Transverse colon (tissue), 4 donors: Measurements from ENCODE around the gene UBFD1.

Experiments
- CTCF ChIP-seq, 5 experiments: fragments of 200-600 bp in 3 of 5; fragments of 450-650 bp in 2 of 5; sonication (generic) in 3 of 5; IDR thresholded peaks; 1 replicate in 2 of 5; 2 replicates in 3 of 5; pipeline ENCODE4 v1.5.1; 2016 to 2017; ENCODE audit warnings: antibody characterized with exemption in 5 of 5, inconsistent platforms in 3 of 5, mild to moderate bottlenecking in 2 of 5, moderate library complexity in 1 of 5
- EP300 ChIP-seq: sonication (generic); formaldehyde crosslinking; IDR thresholded peaks from one replicate; pipeline ENCODE4 v1.6.1; 2017; ENCODE audit warnings: antibody characterized with exemption, low read depth
- POLR2A ChIP-seq: fragments of 450-650 bp; IDR thresholded peaks from one replicate; pipeline ENCODE4 v1.6.1; 2016; ENCODE audit warnings: antibody characterized with exemption, mild to moderate bottlenecking, moderate library complexity
- POLR2AphosphoS5 ChIP-seq, 3 donors: sonication (generic); formaldehyde crosslinking; IDR thresholded peaks; one replicate each; pipeline ENCODE4 v1.6.1; 2016; ENCODE audit warnings: antibody characterized with exemption in 3 of 3

- TF ChIP-seq CTCF (IDR thresholded peaks at IDR 0.05) (no peak), EP300 (no peak), POLR2AphosphoS5 (IDR thresholded peaks at IDR 0.05) (no peak), POLR2A (no peak)
These were observed 39.1 kb upstream of the UBFD1 start for GRCh38 chr16:23518435-23518891.
